ENCODE measurements around the gene IGF2BP3.

IGF2BP3 gene

DNA sequence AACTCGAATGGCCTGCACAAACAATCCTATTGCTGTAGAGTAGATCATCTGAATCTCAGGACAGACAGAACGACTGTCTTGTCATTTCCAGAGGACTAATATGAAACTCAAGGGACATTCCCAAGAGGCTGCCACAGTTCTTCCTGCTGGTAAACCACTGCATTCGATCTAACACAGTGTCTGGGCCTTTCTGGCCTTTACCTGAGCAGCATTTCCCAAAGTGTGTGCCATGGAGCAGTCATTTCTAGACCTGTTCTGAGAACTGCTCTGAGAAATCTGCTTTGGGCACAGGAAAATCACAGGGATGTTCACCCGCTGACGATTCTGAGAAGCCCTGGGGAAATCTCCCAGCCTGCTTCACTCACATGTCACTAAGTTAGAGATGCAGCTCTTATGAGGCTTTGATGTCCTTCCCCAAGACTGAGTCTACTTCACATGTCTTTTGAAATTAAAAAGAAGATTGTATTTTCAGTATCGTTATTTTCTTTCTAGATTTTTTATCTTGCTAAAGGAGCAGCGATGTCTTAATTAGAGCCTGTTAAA is 205.3 kb downstream of the IGF2BP3 start:
- Mint-ChIP-seq H3K4me3 (no peak overlapping the region), H3K36me3 (ENCODE audit: insufficient read depth) (no peaks in the 10 kb centered on the region), H3K9me3 (no peaks in the 10 kb centered on the region), H3K27ac (ENCODE audit: low read depth) (no peak overlapping the region), H3K27me3 (peaks cover 4% of the 10 kb centered on the region), H3K4me1 (no peaks in the 10 kb centered on the region)
- ATAC-seq (replicated peaks; ENCODE audit: extremely low read depth, poor library complexity, severe bottlenecking): no peak
- DNase-seq (ENCODE audit: low spot score in 2 of 2): no peak

DNA sequence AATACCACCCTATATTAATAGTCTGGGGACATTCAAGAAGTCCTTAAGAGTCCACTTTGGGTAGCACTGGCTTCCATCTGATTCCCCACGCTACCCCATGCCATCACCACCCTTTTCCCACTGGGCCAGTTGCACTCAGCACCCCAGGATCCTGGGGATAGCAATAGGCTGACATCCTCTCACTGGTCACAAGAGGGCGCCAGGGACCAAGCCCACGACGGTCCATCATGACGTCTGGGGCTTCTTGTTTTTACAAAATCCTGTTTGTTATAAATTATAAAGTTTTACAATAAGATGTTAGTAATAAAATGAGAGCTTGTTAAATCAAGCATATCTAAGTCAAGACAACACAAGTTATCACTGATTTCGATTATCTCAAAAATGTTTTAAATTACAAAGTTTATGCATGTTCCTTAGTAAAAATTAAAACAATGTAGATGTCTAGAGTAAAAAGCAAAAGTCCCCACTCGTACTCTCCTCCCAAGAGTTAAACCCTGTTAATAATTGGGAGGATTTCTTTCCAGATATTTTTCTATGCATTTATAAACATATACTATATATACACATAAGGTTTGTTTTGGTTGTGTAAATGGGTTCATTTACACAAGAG is 208.3 kb downstream of the IGF2BP3 start:
- no peak overlapping the region for H3K27ac Mint-ChIP-seq (ENCODE audit: low read depth)
- peaks cover 27% of the 10 kb centered on the region for H3K27me3 Mint-ChIP-seq
- peak; percentile 65 for ATAC-seq (replicated peaks; ENCODE audit: extremely low read depth, poor library complexity, severe bottlenecking)
- H3K4me1 Mint-ChIP-seq: no peaks in the 10 kb centered on the region
- no peaks in the 10 kb centered on the region for H3K9me3 Mint-ChIP-seq
- no peak overlapping the region for H3K4me3 Mint-ChIP-seq
- peak in 1 of 2 donors; percentile 14 for DNase-seq (ENCODE audit: low spot score in 2 of 2)
- H3K36me3 Mint-ChIP-seq (ENCODE audit: insufficient read depth): no peaks in the 10 kb centered on the region

DNA sequence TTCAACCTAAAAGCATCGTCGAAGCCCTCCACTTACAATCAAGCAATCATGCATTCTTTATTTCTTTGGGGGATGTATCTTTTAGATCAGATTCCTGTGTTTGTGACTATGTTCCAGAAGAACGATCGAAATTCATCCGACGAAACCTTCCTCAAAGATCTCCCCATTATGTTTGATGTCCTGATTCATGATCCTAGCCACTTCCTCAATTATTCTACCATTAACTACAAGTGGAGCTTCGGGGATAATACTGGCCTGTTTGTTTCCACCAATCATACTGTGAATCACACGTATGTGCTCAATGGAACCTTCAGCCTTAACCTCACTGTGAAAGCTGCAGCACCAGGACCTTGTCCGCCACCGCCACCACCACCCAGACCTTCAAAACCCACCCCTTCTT is 209.9 kb downstream of the IGF2BP3 start:
- H3K4me3 Mint-ChIP-seq: no peak overlapping the region
- no peak overlapping the region for H3K27ac Mint-ChIP-seq (ENCODE audit: low read depth)
- no peak for DNase-seq (ENCODE audit: low spot score in 2 of 2)
- H3K4me1 Mint-ChIP-seq: no peaks in the 10 kb centered on the region
- H3K9me3 Mint-ChIP-seq: no peaks in the 10 kb centered on the region
- H3K27me3 Mint-ChIP-seq: peaks cover 43% of the 10 kb centered on the region
- peaks cover 2% of the 10 kb centered on the region for H3K36me3 Mint-ChIP-seq (ENCODE audit: insufficient read depth)
- ATAC-seq (replicated peaks; ENCODE audit: extremely low read depth, poor library complexity, severe bottlenecking): no peak

Measured in central memory CD8-positive, alpha-beta T cell (primary cell).